Mesenchymal stem cell (in vitro differentiated cells and primary cell): Measurements from ENCODE around the gene GET4.
A peak's percentile ranks its signal among the peaks of the same experiment; 100 is the strongest.

ENCODE experiments used
- DNase-seq: peaks from one replicate; pipeline ENCODE4 v3.0.0-alpha.2; 2013
- H2AFZ ChIP-seq: one replicate; pipeline ENCODE4 v1.6.1; 2013; ENCODE audit warnings: low read depth, mild to moderate bottlenecking, control low read depth, inconsistent platforms, low read length, moderate library complexity
- H2AK5ac ChIP-seq: 2 replicates; pipeline ENCODE4 v1.6.1; 2013; ENCODE audit warnings: low read length, moderate library complexity, mild to moderate bottlenecking, inconsistent platforms; ENCODE audit not compliant: severe bottlenecking
- H2BK120ac ChIP-seq: one replicate; pipeline ENCODE4 v1.6.1; 2013; ENCODE audit warnings: low read depth, mild to moderate bottlenecking, inconsistent platforms, low read length, moderate library complexity
- H2BK12ac ChIP-seq, 2 experiments: one replicate each; pipeline ENCODE4 v1.6.1; 2013; ENCODE audit warnings: inconsistent platforms in 2 of 2, low read length in 2 of 2, mild to moderate bottlenecking in 2 of 2, moderate library complexity in 2 of 2, control low read depth in 1 of 2
- H2BK15ac ChIP-seq: one replicate; pipeline ENCODE4 v1.6.1; 2013; ENCODE audit warnings: mild to moderate bottlenecking, low read depth, inconsistent platforms; ENCODE audit not compliant: poor library complexity, severe bottlenecking
- H2BK5ac ChIP-seq: 2 replicates; pipeline ENCODE4 v1.6.1; 2013; ENCODE audit warnings: low read depth, mild to moderate bottlenecking, low read length, control low read depth, inconsistent platforms; ENCODE audit not compliant: poor library complexity, severe bottlenecking
- H3K14ac ChIP-seq, 2 experiments: one replicate each; pipeline ENCODE4 v1.6.1; 2013; ENCODE audit warnings: inconsistent platforms in 2 of 2, low read length in 2 of 2, control low read depth in 1 of 2, mild to moderate bottlenecking in 1 of 2, moderate library complexity in 1 of 2
- H3K18ac ChIP-seq, 2 experiments: one replicate each; pipeline ENCODE4 v1.6.1; 2013; ENCODE audit warnings: inconsistent platforms in 2 of 2, low read length in 2 of 2, control low read depth in 1 of 2, low read depth in 1 of 2, mild to moderate bottlenecking in 1 of 2
- H3K23ac ChIP-seq, 2 experiments: one replicate each; pipeline ENCODE4 v1.6.1; 2013; ENCODE audit warnings: inconsistent platforms in 2 of 2, low read length in 2 of 2, mild to moderate bottlenecking in 2 of 2, moderate library complexity in 2 of 2, control low read depth in 1 of 2
- H3K27ac ChIP-seq: 2 replicates; pipeline ENCODE4 v1.5.1; 2013; ENCODE audit warnings: mild to moderate bottlenecking, moderate library complexity, low read length, control low read depth, inconsistent platforms; ENCODE audit not compliant: poor library complexity, severe bottlenecking
- H3K27me3 ChIP-seq, 2 experiments: 2 replicates each; pipeline versions ENCODE4 v1.6.1 to v1.7.0; 2013; ENCODE audit warnings: low read length in 2 of 2, mild to moderate bottlenecking in 2 of 2, moderate library complexity in 2 of 2, control low read depth in 1 of 2, inconsistent platforms in 1 of 2; ENCODE audit not compliant: control insufficient read depth in 1 of 2, insufficient read depth in 1 of 2
- H3K36me3 ChIP-seq, 2 experiments: 2 replicates each; pipeline versions ENCODE4 v1.6.1 to v1.7.0; 2013; ENCODE audit warnings: low read length in 2 of 2, control low read depth in 1 of 2, inconsistent platforms in 1 of 2, low read depth in 1 of 2, mild to moderate bottlenecking in 1 of 2; ENCODE audit not compliant: insufficient read depth in 2 of 2, control insufficient read depth in 1 of 2
- H3K4ac ChIP-seq, 2 experiments: one replicate each; pipeline ENCODE4 v1.6.1; 2013; ENCODE audit warnings: inconsistent platforms in 2 of 2, low read length in 2 of 2, mild to moderate bottlenecking in 2 of 2, moderate library complexity in 2 of 2, control low read depth in 1 of 2, low read depth in 1 of 2
- H3K4me1 ChIP-seq: 2 replicates; pipeline ENCODE4 v1.6.1; 2013; ENCODE audit warnings: low read depth, low read length, control low read depth; ENCODE audit not compliant: control insufficient read depth, insufficient read depth
- H3K4me2 ChIP-seq: 2 replicates; pipeline ENCODE4 v1.6.1; 2013; ENCODE audit warnings: low read length, mild to moderate bottlenecking, inconsistent platforms; ENCODE audit not compliant: poor library complexity, severe bottlenecking
- H3K4me3 ChIP-seq, 2 experiments: 2 replicates each; pipeline versions ENCODE4 v1.5.1 to v1.7.0; 2013; ENCODE audit warnings: low read length in 2 of 2, mild to moderate bottlenecking in 2 of 2, control low read depth in 1 of 2, low read depth in 1 of 2; ENCODE audit not compliant: insufficient read depth in 1 of 2
- H3K79me1 ChIP-seq: replicated peaks from 2 replicates; pipeline ENCODE4 v1.6.1; 2013; ENCODE audit warnings: mild to moderate bottlenecking, control low read depth, low read length, inconsistent platforms; ENCODE audit not compliant: poor library complexity, severe bottlenecking
- H3K9ac ChIP-seq: 2 replicates; pipeline ENCODE4 v1.7.0; 2013; ENCODE audit warnings: mild to moderate bottlenecking, low read length, moderate library complexity
- H3K9me3 ChIP-seq: 2 replicates; pipeline ENCODE4 v1.7.0; 2013; ENCODE audit warnings: mild to moderate bottlenecking, low read length; ENCODE audit not compliant: control insufficient read depth
- H4K8ac ChIP-seq: one replicate; pipeline ENCODE4 v1.6.1; 2013; ENCODE audit warnings: inconsistent platforms, mild to moderate bottlenecking, low read length, moderate library complexity
- H4K91ac ChIP-seq: one replicate; pipeline ENCODE4 v1.6.1; 2013; ENCODE audit warnings: mild to moderate bottlenecking, low read length, inconsistent platforms
- WGBS: methylation state at CpG from one replicate; pipeline ENCODE4 v1.1.7; 2013; ENCODE audit warnings: mixed read lengths; 5-methylcytosine and 5-hydroxymethylcytosine counted together

GET4 gene

DNA sequence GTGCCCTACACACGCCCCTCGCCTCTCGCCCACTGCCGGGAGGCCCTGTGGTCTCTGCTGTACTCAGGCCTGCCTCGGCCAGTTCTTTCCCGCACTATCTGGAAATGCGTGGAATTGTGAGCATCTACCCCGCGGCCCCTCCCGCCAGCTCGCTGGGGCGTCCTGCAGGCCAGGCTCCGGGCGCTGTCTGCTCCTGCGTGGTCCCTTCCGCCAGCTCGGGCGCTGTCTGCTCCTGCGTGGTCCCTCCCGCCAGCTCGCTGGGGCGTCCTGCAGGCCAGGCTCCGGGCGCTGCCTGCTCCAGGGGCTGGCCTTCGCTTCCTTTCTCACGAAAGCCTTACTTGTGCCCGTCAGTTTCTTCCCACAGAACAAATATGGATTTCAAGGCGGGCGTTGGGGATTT is 14.9 kb downstream of the GET4 start:
- H3K27ac ChIP-seq, result no peak overlapping the region
- no peak overlapping the region for H3K18ac ChIP-seq
- no peak overlapping the region for H2BK5ac ChIP-seq
- H2BK15ac ChIP-seq, result no peak overlapping the region
- no peak overlapping the region for H3K4me3 ChIP-seq
- no peak overlapping the region for H3K23ac ChIP-seq
- no peak overlapping the region for H3K4me2 ChIP-seq
- no peaks in the 10 kb centered on the region for H3K27me3 ChIP-seq
- H2BK12ac ChIP-seq, result no peak overlapping the region
- peaks cover 7% of the 10 kb centered on the region for H3K4me1 ChIP-seq
- H3K14ac ChIP-seq, result no peak overlapping the region
- H2AK5ac ChIP-seq, result no peak overlapping the region
- H3K4ac ChIP-seq, result no peak overlapping the region
- WGBS, result 97% methylated on average over 29 of the region's 29 CpGs
- H4K91ac ChIP-seq, result no peak overlapping the region
- H3K36me3 ChIP-seq, result peaks cover 81 to 93% of the 10 kb centered on the region in 2 experiments
- H3K9me3 ChIP-seq, result no peaks in the 10 kb centered on the region
- H3K9ac ChIP-seq, result no peak overlapping the region
- H2AFZ ChIP-seq, result no peak overlapping the region
- DNase-seq, result no peak
- H2BK120ac ChIP-seq, result no peak overlapping the region
- H4K8ac ChIP-seq, result no peak overlapping the region
- H3K79me1 ChIP-seq, result peaks cover 58% of the 10 kb centered on the region

DNA sequence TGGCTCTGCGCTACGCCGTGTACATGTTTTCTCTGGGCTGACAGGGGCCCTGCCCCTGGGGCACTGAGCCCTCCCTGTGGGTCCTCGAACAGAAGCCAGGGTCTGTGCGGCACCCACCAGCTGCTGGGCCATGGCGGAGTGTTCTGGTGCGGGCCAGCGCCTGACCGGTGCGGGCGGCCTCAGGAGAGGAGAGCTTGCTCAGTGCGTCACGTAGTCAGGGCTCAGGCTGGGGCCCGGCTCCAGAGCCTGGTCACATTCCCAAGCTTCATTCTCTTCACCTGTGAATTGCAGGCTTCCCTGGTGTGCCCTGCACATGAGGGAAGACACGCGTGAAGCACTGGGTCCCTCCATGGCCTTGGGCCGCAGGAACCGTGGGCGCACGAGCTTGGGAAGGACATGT is 15.5 kb downstream of the GET4 start:
- Histone ChIP-seq H2AK5ac (no peak overlapping the region), H3K4me1 (peaks cover 7% of the 10 kb centered on the region), H3K4me3 (no peak overlapping the region), H2BK5ac (no peak overlapping the region), H2BK12ac (no peak overlapping the region), H2BK15ac (no peak overlapping the region), H3K14ac (no peak overlapping the region), H3K18ac (no peak overlapping the region), H4K91ac (no peak overlapping the region), H3K27ac (no peak overlapping the region), H3K27me3 (no peaks in the 10 kb centered on the region), H3K23ac (no peak overlapping the region), H3K4ac (no peak overlapping the region), H3K79me1 (peaks cover 53% of the 10 kb centered on the region), H3K9ac (no peak overlapping the region), H2BK120ac (no peak overlapping the region), H3K9me3 (no peaks in the 10 kb centered on the region), H3K36me3 (peaks cover 81 to 93% of the 10 kb centered on the region in 2 experiments), H2AFZ (no peak overlapping the region), H4K8ac (no peak overlapping the region), H3K4me2 (no peak overlapping the region)
- 98% methylated on average over 20 of the region's 20 CpGs for WGBS
- DNase-seq, result no peak

DNA sequence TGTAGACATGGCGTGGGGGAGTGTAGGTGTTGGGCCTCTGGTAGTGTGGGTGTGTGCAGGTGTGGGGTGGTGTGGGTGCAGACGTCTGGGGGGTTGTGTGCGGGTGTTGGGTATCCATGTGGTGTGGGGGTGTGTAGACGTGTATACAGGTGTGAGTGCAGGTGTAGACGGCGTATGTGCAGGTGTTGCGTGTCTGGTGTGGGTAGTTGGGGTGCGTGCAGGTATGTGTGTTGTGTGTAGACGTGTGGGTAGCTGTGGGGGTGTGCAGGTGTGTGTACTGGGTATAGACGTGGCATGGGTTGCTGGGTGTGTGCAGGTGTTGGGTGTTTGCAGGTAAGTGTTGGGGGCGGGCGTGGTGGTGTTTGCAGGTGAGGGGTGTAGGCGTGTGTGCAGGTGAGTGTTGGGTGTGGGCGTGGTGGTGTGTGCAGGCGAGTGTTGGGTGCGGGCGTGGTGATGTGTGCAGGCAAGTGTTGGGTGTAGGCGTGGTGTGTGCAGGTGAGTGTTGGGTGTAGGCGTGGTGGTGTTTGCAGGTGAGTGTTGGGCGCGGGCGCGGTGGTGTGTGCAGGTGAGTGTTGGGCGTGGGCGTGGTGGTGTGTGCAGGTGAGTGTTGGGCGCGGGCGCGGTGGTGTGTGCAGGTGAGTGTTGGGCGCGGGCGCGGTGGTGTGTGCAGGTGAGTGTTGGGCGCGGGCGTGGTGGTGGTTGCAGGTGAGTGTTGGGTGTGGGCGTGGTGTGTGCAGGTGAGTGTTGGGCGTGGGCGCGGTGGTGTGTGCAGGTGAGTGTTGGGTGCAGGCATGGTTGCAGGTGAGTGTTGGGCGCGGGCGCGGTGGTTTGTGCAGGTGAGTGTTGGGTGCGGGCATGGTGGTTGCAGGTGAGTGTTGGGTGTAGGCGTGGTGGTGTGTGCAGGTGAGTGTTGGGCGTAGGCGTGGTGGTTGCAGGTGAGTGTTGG is 16.6 kb downstream of the GET4 start:
- no peak overlapping the region for H3K27ac ChIP-seq
- no peak overlapping the region for H3K4ac ChIP-seq
- no peak overlapping the region for H4K8ac ChIP-seq
- H3K27me3 ChIP-seq, result no peaks in the 10 kb centered on the region
- DNase-seq, result no peak
- no peak overlapping the region for H3K23ac ChIP-seq
- H3K4me1 ChIP-seq, result peaks cover 10% of the 10 kb centered on the region
- H3K9me3 ChIP-seq, result no peaks in the 10 kb centered on the region
- peaks cover 43% of the 10 kb centered on the region for H3K79me1 ChIP-seq
- peak overlapping the region in 1 of 2 experiments; percentile 23 for H3K4me3 ChIP-seq
- H3K4me2 ChIP-seq, result no peak overlapping the region
- H3K9ac ChIP-seq, result no peak overlapping the region
- no peak overlapping the region for H2AFZ ChIP-seq
- no peak overlapping the region for H2AK5ac ChIP-seq
- H4K91ac ChIP-seq, result no peak overlapping the region
- H3K14ac ChIP-seq, result no peak overlapping the region
- no peak overlapping the region for H2BK120ac ChIP-seq
- H2BK12ac ChIP-seq, result no peak overlapping the region
- H3K18ac ChIP-seq, result no peak overlapping the region
- no peak overlapping the region for H2BK15ac ChIP-seq
- WGBS, result 97% methylated on average over 42 of the region's 48 CpGs
- no peak overlapping the region for H2BK5ac ChIP-seq
- peaks cover 75 to 93% of the 10 kb centered on the region in 2 experiments for H3K36me3 ChIP-seq

DNA sequence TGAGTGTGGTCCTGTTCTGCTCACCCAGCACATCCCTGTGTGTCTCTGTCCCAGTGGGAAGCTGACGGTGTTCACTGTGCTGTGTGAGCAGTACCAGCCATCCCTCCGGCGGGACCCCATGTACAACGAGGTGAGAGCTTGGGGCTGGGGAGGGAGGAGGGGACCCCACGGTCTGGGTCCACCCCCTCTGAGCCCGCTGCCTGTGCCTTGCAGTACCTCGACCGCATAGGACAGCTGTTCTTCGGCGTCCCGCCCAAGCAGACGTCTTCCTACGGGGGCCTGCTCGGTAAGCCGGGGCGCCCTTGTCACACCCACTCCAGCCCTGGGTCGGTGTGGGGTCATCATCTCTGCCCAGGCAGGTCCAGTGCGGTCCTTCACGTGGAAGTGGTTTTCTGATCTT is 17.3 kb downstream of the GET4 start:
- H3K14ac ChIP-seq, result no peak overlapping the region
- no peak overlapping the region for H3K18ac ChIP-seq
- no peak overlapping the region for H3K27ac ChIP-seq
- H2AFZ ChIP-seq, result no peak overlapping the region
- no peak overlapping the region for H3K4me2 ChIP-seq
- 97% methylated on average over 17 of the region's 19 CpGs for WGBS
- no peak for DNase-seq
- no peak overlapping the region for H4K91ac ChIP-seq
- H3K4ac ChIP-seq, result no peak overlapping the region
- H3K23ac ChIP-seq, result no peak overlapping the region
- H3K79me1 ChIP-seq, result peaks cover 35% of the 10 kb centered on the region
- H4K8ac ChIP-seq, result no peak overlapping the region
- no peak overlapping the region for H2AK5ac ChIP-seq
- H2BK12ac ChIP-seq, result no peak overlapping the region
- H3K9me3 ChIP-seq, result no peaks in the 10 kb centered on the region
- H3K27me3 ChIP-seq, result no peaks in the 10 kb centered on the region
- H3K36me3 ChIP-seq, result peaks cover 68 to 93% of the 10 kb centered on the region in 2 experiments
- no peak overlapping the region for H2BK15ac ChIP-seq
- H3K4me3 ChIP-seq, result no peak overlapping the region
- H3K4me1 ChIP-seq, result peaks cover 13% of the 10 kb centered on the region
- no peak overlapping the region for H2BK5ac ChIP-seq
- no peak overlapping the region for H3K9ac ChIP-seq
- H2BK120ac ChIP-seq, result no peak overlapping the region
